Fibroblast of skin of left biceps (primary cell): ENCODE measurements around the gene KMT2E.
"Not testable (repeated sequence)": the region's sequence is repeated elsewhere in the genome, so short reads cannot be mapped to it uniquely, and the experiment has no call there.

Experiments used
- DNase-seq, 2 experiments: peaks; one replicate each; pipeline ENCODE4 v3.0.0-alpha.2; 2013; ENCODE audit warnings: low read depth in 2 of 2

The KMT2E gene

GRCh38 chr7:105027176-105027853 lies 13.3 kb downstream of the KMT2E start:
- DNase-seq, result no peak

- no peak for DNase-seq
These were observed 14.0 kb downstream of the KMT2E start for GRCh38 chr7:105028004-105028403.

GRCh38 chr7:105028941-105029340 lies 14.9 kb downstream of the KMT2E start:
- not testable (repeated sequence) for DNase-seq

- DNase-seq, result no peak
These were observed 16.4 kb downstream of the KMT2E start for GRCh38 chr7:105030447-105030846.

- DNase-seq, result no peak
These were observed 18.7 kb downstream of the KMT2E start for GRCh38 chr7:105032553-105033214.

- no peak for DNase-seq
These were observed 21.3 kb downstream of the KMT2E start for GRCh38 chr7:105035349-105035748.

- DNase-seq, result no peak
These were observed 22.5 kb downstream of the KMT2E start for GRCh38 chr7:105036217-105037168.

- no peak for DNase-seq
These were observed 23.3 kb downstream of the KMT2E start for GRCh38 chr7:105037319-105037718.

GRCh38 chr7:105044449-105045070 lies 30.6 kb downstream of the KMT2E start:
- no peak for DNase-seq

GRCh38 chr7:105046414-105046813 lies 32.4 kb downstream of the KMT2E start:
- DNase-seq, result peak; percentile 25 to 28

GRCh38 chr7:105047932-105048331 lies 33.9 kb downstream of the KMT2E start:
- DNase-seq, result no peak

GRCh38 chr7:105050493-105050892 lies 36.5 kb downstream of the KMT2E start:
- DNase-seq, result no peak

- DNase-seq, result not testable (repeated sequence)
These were observed 36.9 kb downstream of the KMT2E start for GRCh38 chr7:105050899-105051298.

GRCh38 chr7:105055084-105055483 lies 41.1 kb downstream of the KMT2E start:
- DNase-seq, result no peak

GRCh38 chr7:105055621-105056020 lies 41.6 kb downstream of the KMT2E start:
- DNase-seq, result no peak

GRCh38 chr7:105057472-105057871 lies 43.5 kb downstream of the KMT2E start:
- no peak for DNase-seq

- no peak for DNase-seq
These were observed 46.4 kb downstream of the KMT2E start for GRCh38 chr7:105060437-105060836.

GRCh38 chr7:105060923-105061322 lies 46.9 kb downstream of the KMT2E start:
- DNase-seq, result no peak

- DNase-seq, result no peak
These were observed 51.1 kb downstream of the KMT2E start for GRCh38 chr7:105065104-105065503.

- DNase-seq, result no peak
These were observed 53.7 kb downstream of the KMT2E start for GRCh38 chr7:105067691-105068090.

GRCh38 chr7:105068886-105069285 lies 54.9 kb downstream of the KMT2E start:
- DNase-seq, result no peak

- no peak for DNase-seq
These were observed 59.1 kb downstream of the KMT2E start for GRCh38 chr7:105073143-105073542.
